HepG2 (cell line): ENCODE data around the gene SYDE2. TPM values are rescaled to one million over a fixed set of nuclear protein-coding genes. Genes with fewer than 3 reads are reported as not detected.

ENCODE experiments used
- ATAC-seq: fragments of 200-7000 bp; cut with Tn5 transposase; 3 replicates; pipeline ENCODE4 v1.9.1; 2020; ENCODE audit warnings: mild to moderate bottlenecking, moderate library complexity
- Bru-seq: library from RNA; stranded (reverse); fragments of 400-500 nt; gene quantifications from one replicate; lab custom pipeline; 2021; lab: Mats Ljungman, UMichigan
- BruChase-seq, 2 experiments: library from RNA; stranded (reverse); fragments of 400-500 nt; gene quantifications; one replicate each; lab custom pipeline; 2021; lab: Mats Ljungman, UMichigan
- BruUV-seq: library from RNA; stranded (reverse); fragments of 400-500 nt; replicated peaks from 2 replicates; lab custom pipeline; 2021; lab: Mats Ljungman, UMichigan
- CTCF ChIA-PET: fragments of 300-600 bp; formaldehyde crosslinking; extraction: SDS; loops from one replicate; lab custom pipeline; 2021; ENCODE audit warnings: low total read pairs, inconsistent platforms, low intra/inter-chr PET ratio; lab: Yijun Ruan, JAX
- POLR2A ChIA-PET: fragments of 350-600 bp; sonication (Branson Sonifier 250); formaldehyde crosslinking; loops from one replicate; lab custom pipeline; 2020; ENCODE audit warnings: antibody characterized with exemption, inconsistent platforms; lab: Yijun Ruan, JAX
- DNase-seq: peaks from one replicate; pipeline ENCODE4 v3.0.0-alpha.2; 2015; ENCODE audit warnings: low spot score
- FAIRE-seq: peaks from 3 replicates; lab custom pipeline; 2011; peaks lifted over from hg19 to GRCh38; lab: Jason Lieb, UNC
- H2AFZ ChIP-seq: one replicate; pipeline ENCODE4 v1.6.1; 2011; ENCODE audit warnings: low read length, inconsistent platforms
- H3K27ac ChIP-seq: fragments of 300-600 bp; 3 replicates; pipeline ENCODE4 v1.8.0; 2011; ENCODE audit warnings: mixed run types, mild to moderate bottlenecking, mixed read lengths, low read length, inconsistent platforms; ENCODE audit not compliant: insufficient read depth; ENCODE audit errors: extremely low read length
- H3K27me3 ChIP-seq, 2 experiments: fragments of 200-600 bp in 1 of 2; 2 replicates in 1 of 2; 3 replicates in 1 of 2; pipeline versions ENCODE4 v1.6.0 to v1.8.0; 2011; ENCODE audit warnings: low read length in 2 of 2, mild to moderate bottlenecking in 2 of 2, moderate library complexity in 2 of 2, inconsistent platforms in 1 of 2; ENCODE audit not compliant: insufficient read depth in 2 of 2, control insufficient read depth in 1 of 2
- H3K36me3 ChIP-seq, 2 experiments: fragments of 200-600 bp in 1 of 2; replicated peaks in 1 of 2; 2 replicates in 1 of 2; 3 replicates in 1 of 2; pipeline versions ENCODE4 v1.5.1 to v1.8.0; 2011; ENCODE audit warnings: low read length in 2 of 2, inconsistent platforms in 1 of 2; ENCODE audit not compliant: insufficient read depth in 2 of 2, control insufficient read depth in 1 of 2
- H3K4me1 ChIP-seq: 2 replicates; pipeline ENCODE4 v1.5.1; 2012; ENCODE audit warnings: low read length, inconsistent platforms; ENCODE audit not compliant: insufficient read depth
- H3K4me2 ChIP-seq: 2 replicates; pipeline ENCODE4 v1.6.0; 2011; ENCODE audit warnings: low read depth, low read length, inconsistent platforms
- H3K4me3 ChIP-seq, 3 experiments: fragments of 200-600 bp in 1 of 3; sonication (generic), shearing (Covaris generic) in 1 of 3; replicated peaks in 1 of 3; 2 replicates each; pipeline ENCODE4 v1.5.1; 2011 to 2016; ENCODE audit warnings: low read length in 3 of 3, inconsistent platforms in 2 of 3, low read depth in 2 of 3, mild to moderate bottlenecking in 2 of 3, control low read depth in 1 of 3, mixed read lengths in 1 of 3; ENCODE audit not compliant: insufficient read depth in 1 of 3
- H3K79me2 ChIP-seq: one replicate; pipeline ENCODE4 v1.6.1; 2011; ENCODE audit warnings: low read length, inconsistent platforms; ENCODE audit not compliant: insufficient read depth
- H3K9ac ChIP-seq: 2 replicates; pipeline ENCODE4 v1.6.0; 2011; ENCODE audit warnings: mild to moderate bottlenecking, low read depth, low read length, inconsistent platforms; ENCODE audit not compliant: insufficient read depth
- H3K9me3 ChIP-seq: 2 replicates; pipeline ENCODE4 v1.5.1; 2012; ENCODE audit warnings: mild to moderate bottlenecking, low read length
- H4K20me1 ChIP-seq: 2 replicates; pipeline ENCODE4 v1.6.0; 2011; ENCODE audit warnings: inconsistent platforms, mild to moderate bottlenecking, low read length, moderate library complexity; ENCODE audit not compliant: insufficient read depth
- ARID2 ChIP-seq: sonication (generic); formaldehyde crosslinking; IDR thresholded peaks from 2 replicates; pipeline ENCODE4 v1.8.1; 2022; ENCODE audit warnings: mild to moderate bottlenecking, missing genetic modification reagents, borderline replicate concordance
- CHD2 ChIP-seq: IDR thresholded peaks from 2 replicates; pipeline ENCODE4 v1.6.1; 2011; ENCODE audit warnings: low read depth, low read length, improper control_type of control experiment
- HBP1 ChIP-seq: IDR thresholded peaks from 2 replicates; pipeline ENCODE4 v1.6.1; 2016; ENCODE audit warnings: low read depth, control low read depth
- HINFP ChIP-seq: sonication (generic); formaldehyde crosslinking; IDR thresholded peaks from 2 replicates; pipeline ENCODE4 v1.4.0; 2020; ENCODE audit warnings: low read depth, mild to moderate bottlenecking, missing genetic modification reagents
- HNF4G ChIP-seq, 2 experiments: sonication (generic) in 1 of 2; formaldehyde crosslinking in 1 of 2; IDR thresholded peaks; 2 replicates each; pipeline versions ENCODE4 v1.4.0 to v1.6.1; 2011 to 2020; ENCODE audit warnings: borderline replicate concordance in 2 of 2, low read depth in 2 of 2, mild to moderate bottlenecking in 2 of 2, low read length in 1 of 2, missing genetic modification reagents in 1 of 2, moderate library complexity in 1 of 2
- NFIC ChIP-seq: IDR thresholded peaks from 2 replicates; pipeline ENCODE4 v1.6.1; 2012; ENCODE audit warnings: mild to moderate bottlenecking, low read length, inconsistent platforms
- PHF20 ChIP-seq: sonication (generic); formaldehyde crosslinking; IDR thresholded peaks from 2 replicates; pipeline ENCODE4 v1.5.0; 2020; ENCODE audit warnings: mild to moderate bottlenecking, missing genetic modification reagents
- TP53 ChIP-seq: sonication (generic); formaldehyde crosslinking; conservative IDR thresholded peaks from 2 replicates; pipeline ENCODE4 v1.4.0; 2020; ENCODE audit warnings: missing genetic modification reagents
- ZGPAT ChIP-seq: IDR thresholded peaks from 2 replicates; pipeline ENCODE4 v1.6.1; 2016; ENCODE audit warnings: mild to moderate bottlenecking
- ZNF672 ChIP-seq: sonication (generic); formaldehyde crosslinking; IDR thresholded peaks from 2 replicates; pipeline ENCODE4 v1.8.1; 2022; ENCODE audit warnings: missing genetic modification reagents
- ZNF746 ChIP-seq: sonication (generic); formaldehyde crosslinking; IDR thresholded peaks from 2 replicates; pipeline ENCODE4 v1.8.0; 2022; ENCODE audit warnings: mild to moderate bottlenecking, missing genetic modification reagents
- ZNF777 ChIP-seq: sonication (generic); formaldehyde crosslinking; IDR thresholded peaks from 2 replicates; pipeline ENCODE4 v1.4.0; 2020; ENCODE audit warnings: missing genetic modification reagents
- ZNF879 ChIP-seq: sonication (generic); formaldehyde crosslinking; IDR thresholded peaks from 2 replicates; pipeline ENCODE4 v1.8.1; 2023; ENCODE audit warnings: missing genetic modification reagents
- WGBS: methylation state at CpG from one replicate; pipeline ENCODE4 v1.1.6; 2017; ENCODE audit warnings: low lambda C conversion rate; 5-methylcytosine and 5-hydroxymethylcytosine counted together
- in situ Hi-C: cut with HindIII; loops from 2 replicates; pipeline ENCODE4 v1.10.0; 2017; ENCODE audit warnings: low pct_unique_long_range_greater_than_20kb; ENCODE audit not compliant: extremely low pct_ligation_motif_present
- intact Hi-C: fragments of 100-400 bp; cut with micrococcal nuclease; formaldehyde crosslinking; loops from one replicate; pipeline ENCODE4 v1.10.0; 2022; ENCODE audit not compliant: unreplicated experiment
- long read RNA-seq, 2 experiments: library from RNA in 1 of 2; library from polyadenylated mRNA in 1 of 2; stranded (forward) in 1 of 2; unstranded in 1 of 2; transcript quantifications; one replicate each; pipeline ENCODE4 v2.0.0, GENCODE V29; 2019 to 2022
- polyA minus RNA-seq, 3 experiments: library from RNA; depleted of rRNA, polyadenylated mRNA; stranded (reverse); fragments of >200 nt; gene quantifications; 2 replicates each; pipeline ENCODE4 v1.2.3, GENCODE V29; 2011; ENCODE audit warnings: low replicate concordance in 1 of 3
- polyA plus RNA-seq, 8 experiments: library from polyadenylated mRNA; depleted of rRNA in 3 of 8; stranded (reverse) in 7 of 8; unstranded in 1 of 8; fragments of >200 nt; fragmentation: Illumina TruSeq in 4 of 8; extraction: Trizol in 4 of 8; gene quantifications; 2 replicates each; pipeline versions ENCODE4 v1.2.1 to v1.2.3, GENCODE V29; 2011 to 2016; ENCODE audit warnings: low read depth in 4 of 8, missing spikeins in 1 of 8, mixed read lengths in 1 of 8; ENCODE audit not compliant: insufficient read depth in 1 of 8
- total RNA-seq, 5 experiments: library from RNA; depleted of rRNA; stranded (reverse); fragments of >200 nt; fragmentation: Illumina TruSeq; extraction: Trizol; gene quantifications; 2 replicates each; pipeline ENCODE4 v1.2.3, GENCODE V29; 2016; ENCODE audit warnings: low read depth in 1 of 5

The SYDE2 gene
- total RNA-seq (2016; rRNA removed; fragmentation: Illumina TruSeq; extraction: Trizol), result 5.3 and 7.9 TPM in 2 replicates
- 1.5 and 1.9 TPM in 2 replicates for total RNA-seq (2016; cell fraction: cytosol; rRNA removed; fragmentation: Illumina TruSeq; extraction: Trizol; ENCODE audit: low read depth)
- total RNA-seq (2016; cell fraction: insoluble cytoplasmic fraction; rRNA removed; fragmentation: Illumina TruSeq; extraction: Trizol), result 5.3 and 7.7 TPM in 2 replicates
- 2.7 and 2.8 TPM in 2 replicates for total RNA-seq (2016; cell fraction: membrane; rRNA removed; fragmentation: Illumina TruSeq; extraction: Trizol)
- total RNA-seq (2016; cell fraction: nucleus; rRNA removed; fragmentation: Illumina TruSeq; extraction: Trizol), result 6.9 and 8.1 TPM in 2 replicates
- 1.8 TPM in 2 replicates for polyA plus RNA-seq (2011; rRNA removed)
- 1.0 and 1.2 TPM in 2 replicates for polyA plus RNA-seq (2011; cell fraction: cytosol; rRNA removed)
- 1.2 and 1.3 TPM in 2 replicates for polyA plus RNA-seq (2011; cell fraction: nucleus; rRNA removed)
- 1.6 and 2.5 TPM in 2 replicates for polyA plus RNA-seq (2012)
- 0.08 and 0.10 TPM in 2 replicates for polyA plus RNA-seq (2016; cell fraction: cytosol; fragmentation: Illumina TruSeq; extraction: Trizol; ENCODE audit: low read depth)
- polyA plus RNA-seq (2016; cell fraction: insoluble cytoplasmic fraction; fragmentation: Illumina TruSeq; extraction: Trizol; ENCODE audit: low read depth), result 2.4 and 2.6 TPM in 2 replicates
- polyA plus RNA-seq (2016; cell fraction: membrane; fragmentation: Illumina TruSeq; extraction: Trizol; ENCODE audit: low read depth), result 0.31 and 0.42 TPM in 2 replicates
- polyA plus RNA-seq (2016; cell fraction: nucleus; fragmentation: Illumina TruSeq; extraction: Trizol; ENCODE audit: insufficient read depth, low read depth), result 3.5 and 3.9 TPM in 2 replicates
- polyA minus RNA-seq (2011; rRNA and poly(A)+ RNA removed; ENCODE audit: low replicate concordance), result 2.3 and 6.3 TPM in 2 replicates
- polyA minus RNA-seq (2011; cell fraction: cytosol; rRNA and poly(A)+ RNA removed), result 4.7 and 5.0 TPM in 2 replicates
- polyA minus RNA-seq (2011; cell fraction: nucleus; rRNA and poly(A)+ RNA removed), result 10.0 and 11.9 TPM in 2 replicates
- percentile 63 among the genes with signal in this experiment for Bru-seq, nascent RNA
- percentile 64 among the genes with signal in this experiment for BruChase-seq, experiment 1, labeled RNA remaining after a 6-hour chase
- BruChase-seq, experiment 2, labeled RNA remaining after a 2-hour chase, result percentile 63 among the genes with signal in this experiment
- long read RNA-seq, experiment 1, result 0 reads
- long read RNA-seq, experiment 2, partial matches to known transcripts, result 0 of 5 reads
- long read RNA-seq, experiment 2, other reads (novel, unspliced or antisense), result 5 of 5 reads

GRCh38 chr1:85200463-85201339, at the start of gene SYDE2:
Gene SYDE2, minus strand, starts transcription at chr1:85201016. Its CDS starts 20 bp downstream, at chr1:85200996.
- in situ Hi-C loops, result no loop called here
- 3% methylated on average over 8 of the region's 99 CpGs for WGBS
- Histone ChIP-seq H4K20me1 (no peaks in the 10 kb centered on the region), H2AFZ (peak within 1 kb of the TSS; percentile 59), H3K4me1 (peaks cover 30% of the 10 kb centered on the region), H3K27ac (peak within 1 kb of the TSS; percentile 86), H3K79me2 (peaks cover 25% of the 10 kb centered on the region), H3K36me3 (no peaks in the 10 kb centered on the region), H3K9me3 (no peaks in the 10 kb centered on the region), H3K4me2 (peak within 1 kb of the TSS; percentile 94), H3K27me3 (no peaks in the 10 kb centered on the region; a peak in 1 of 5 replicates), H3K4me3 (peak within 1 kb of the TSS; percentile 85 to 97 (median 85)), H3K9ac (peak within 1 kb of the TSS; percentile 91)
- ATAC-seq (peak; percentile 91), DNase-seq (peak; percentile 67), FAIRE-seq (no peak)
- intact Hi-C loops, result loop anchor here (2.0 kb wide), 2 partner anchors 58 to 256 kb away; partner anchors contain the start of gene C1orf52
- ChIA-PET CTCF (no interaction called here), POLR2A (interaction anchor here (1.3 kb wide), 1 partner anchor 76 kb away, joined by 4 read pairs; the partner anchor contains the start of gene BCL10)
- no TSS peak for BruUV-seq
- TF ChIP-seq HINFP (CRISPR knock-in tag) (peak; percentile 76), ZNF672 (CRISPR knock-in tag) (no peak), ZNF879 (CRISPR knock-in tag) (0 out of 2 replicates have a peak, but pooled peaks have one; percentile 67), ZNF777 (CRISPR knock-in tag) (peak; percentile 93), ZNF746 (CRISPR knock-in tag) (no peak), CHD2 (no peak), HBP1 (CRISPR knock-in tag) (no peak), TP53 (CRISPR knock-in tag) (no peak), PHF20 (CRISPR knock-in tag) (0 out of 2 replicates have a peak, but pooled peaks have one; percentile 23), HNF4G (IDR thresholded peaks at IDR 0.05; ENCODE audit: borderline replicate concordance, low read depth, low read length) (no peak), HNF4G (CRISPR knock-in tag; IDR thresholded peaks at IDR 0.05; ENCODE audit: borderline replicate concordance, low read depth) (0 out of 2 replicates have a peak, but pooled peaks have one; percentile 15), NFIC (no peak), ZGPAT (peak; percentile 33), ARID2 (no peak)
